C4-2B (cell line): Measurements from ENCODE around the gene STAT4.

Experiments used
- H3K27ac ChIP-seq: fragments of 450-650 bp; 2 replicates; pipeline ENCODE4 v1.5.1; 2017
- ZFX ChIP-seq: fragments of 450-650 bp; IDR thresholded peaks from 2 replicates; pipeline ENCODE4 v1.6.1; 2017
- TF ChIP-seq, protein P1 (sequence below): fragments of 450-650 bp; conservative IDR thresholded peaks from 2 replicates; pipeline ENCODE4 v1.5.1; 2017; ENCODE audit warnings: mild to moderate bottlenecking

STAT4 gene

DNA sequence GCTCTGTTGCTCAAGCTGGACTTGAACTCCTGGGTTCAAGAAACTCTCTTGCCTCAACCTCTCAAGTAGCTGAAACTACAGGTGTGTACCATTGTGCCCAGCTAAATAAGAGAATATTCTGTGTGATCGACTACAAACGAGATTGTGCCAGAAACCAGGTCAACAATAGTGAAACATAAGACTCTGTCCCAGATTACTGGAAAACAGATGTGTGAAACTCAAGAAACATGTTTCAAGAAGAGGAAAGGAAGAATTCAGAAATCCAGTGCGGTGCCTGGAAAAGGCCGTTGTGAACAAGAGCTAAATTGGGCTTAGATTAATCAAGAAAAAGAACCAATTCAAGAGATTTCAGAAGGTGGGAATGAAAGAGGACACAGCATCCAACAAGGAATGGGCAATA, 113.4 kb downstream of the STAT4 start:
- H3K27ac ChIP-seq, result no peak overlapping the region
- no peak for TF ChIP-seq ZFX
- TF ChIP-seq, protein P1, sequence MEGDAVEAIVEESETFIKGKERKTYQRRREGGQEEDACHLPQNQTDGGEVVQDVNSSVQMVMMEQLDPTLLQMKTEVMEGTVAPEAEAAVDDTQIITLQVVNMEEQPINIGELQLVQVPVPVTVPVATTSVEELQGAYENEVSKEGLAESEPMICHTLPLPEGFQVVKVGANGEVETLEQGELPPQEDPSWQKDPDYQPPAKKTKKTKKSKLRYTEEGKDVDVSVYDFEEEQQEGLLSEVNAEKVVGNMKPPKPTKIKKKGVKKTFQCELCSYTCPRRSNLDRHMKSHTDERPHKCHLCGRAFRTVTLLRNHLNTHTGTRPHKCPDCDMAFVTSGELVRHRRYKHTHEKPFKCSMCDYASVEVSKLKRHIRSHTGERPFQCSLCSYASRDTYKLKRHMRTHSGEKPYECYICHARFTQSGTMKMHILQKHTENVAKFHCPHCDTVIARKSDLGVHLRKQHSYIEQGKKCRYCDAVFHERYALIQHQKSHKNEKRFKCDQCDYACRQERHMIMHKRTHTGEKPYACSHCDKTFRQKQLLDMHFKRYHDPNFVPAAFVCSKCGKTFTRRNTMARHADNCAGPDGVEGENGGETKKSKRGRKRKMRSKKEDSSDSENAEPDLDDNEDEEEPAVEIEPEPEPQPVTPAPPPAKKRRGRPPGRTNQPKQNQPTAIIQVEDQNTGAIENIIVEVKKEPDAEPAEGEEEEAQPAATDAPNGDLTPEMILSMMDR, result no peak

DNA sequence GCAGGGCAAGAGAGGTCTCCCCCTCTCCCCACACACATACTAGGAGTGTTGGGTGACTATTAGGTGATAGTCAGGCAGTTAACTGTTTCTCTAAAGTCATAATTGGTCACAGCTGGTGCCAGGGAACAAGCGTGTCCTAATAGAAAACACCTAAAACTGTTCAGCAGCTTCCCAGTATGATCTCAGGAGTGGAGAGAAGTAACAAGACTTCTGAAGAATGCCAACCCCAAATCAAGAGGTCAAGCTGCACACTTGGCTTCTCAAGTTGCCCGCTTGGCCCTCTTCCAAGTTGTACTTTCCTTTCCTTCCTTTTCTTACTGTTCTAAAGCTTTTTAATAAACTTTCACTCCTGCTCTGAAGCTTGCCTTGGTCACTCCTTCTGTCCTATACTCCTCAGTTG, 114.4 kb downstream of the STAT4 start:
- no peak overlapping the region for H3K27ac ChIP-seq
- TF ChIP-seq, protein P1, result no peak
- no peak for TF ChIP-seq ZFX

DNA sequence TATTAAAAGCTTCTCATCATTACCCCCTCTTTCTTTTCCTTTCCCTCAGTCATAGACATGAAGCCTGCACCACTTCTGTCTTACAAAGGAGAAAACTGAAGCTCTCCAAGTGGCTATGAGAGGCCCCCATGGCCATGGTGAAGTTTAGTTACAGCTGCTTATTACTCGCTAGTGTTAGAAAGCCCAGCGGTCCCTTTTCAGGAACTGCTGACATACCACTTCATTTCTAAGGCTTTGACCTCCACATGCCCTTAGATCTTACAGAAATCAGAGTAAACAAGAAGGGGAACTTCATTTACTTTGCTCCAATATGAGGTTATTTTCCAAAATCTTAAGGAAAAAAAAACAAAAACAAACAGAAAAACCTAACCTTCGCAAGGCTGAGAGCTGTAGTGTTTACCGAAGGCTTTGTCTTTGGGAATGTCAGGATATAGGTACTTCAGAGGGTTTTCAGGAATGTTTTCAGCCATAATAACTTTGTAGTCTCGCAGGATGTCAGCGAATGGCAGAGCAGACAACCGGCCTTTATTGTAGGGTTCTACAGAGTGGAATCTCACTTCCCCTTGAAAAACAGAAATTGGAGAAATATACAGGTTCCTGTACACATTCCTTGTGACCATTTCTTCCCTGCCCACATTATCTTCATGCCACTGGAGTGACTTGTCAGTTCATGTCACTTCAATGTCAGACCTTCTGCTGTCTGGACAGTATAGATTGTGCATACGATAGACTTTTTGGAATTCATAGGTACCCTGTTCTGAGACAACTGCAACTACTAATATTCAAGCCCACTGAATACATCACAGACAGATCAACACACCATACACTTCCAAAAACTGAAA, 118.0 kb downstream of the STAT4 start:
- no peak overlapping the region for H3K27ac ChIP-seq
- TF ChIP-seq, protein P1, result no peak
- no peak for TF ChIP-seq ZFX

DNA sequence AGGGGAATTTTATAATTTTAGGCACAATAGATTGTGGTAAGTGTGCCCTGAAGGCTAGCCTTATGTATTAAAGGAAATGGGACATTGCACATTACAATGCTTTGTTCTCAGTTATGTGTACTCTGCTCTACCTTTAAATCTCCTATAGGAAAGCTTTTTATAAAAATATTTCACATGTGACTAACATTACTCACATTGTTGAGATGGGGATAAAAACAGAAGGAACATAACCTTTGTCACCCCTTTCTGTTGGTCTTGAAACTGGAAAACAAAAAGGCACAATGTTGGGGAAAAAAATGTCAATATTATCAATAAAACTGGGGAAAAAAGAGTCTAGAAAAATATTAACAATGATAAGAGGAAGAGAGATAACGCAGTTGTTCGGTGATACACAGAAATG, 119.5 kb downstream of the STAT4 start:
- no peak for TF ChIP-seq ZFX
- TF ChIP-seq, protein P1, result no peak
- no peak overlapping the region for H3K27ac ChIP-seq

DNA sequence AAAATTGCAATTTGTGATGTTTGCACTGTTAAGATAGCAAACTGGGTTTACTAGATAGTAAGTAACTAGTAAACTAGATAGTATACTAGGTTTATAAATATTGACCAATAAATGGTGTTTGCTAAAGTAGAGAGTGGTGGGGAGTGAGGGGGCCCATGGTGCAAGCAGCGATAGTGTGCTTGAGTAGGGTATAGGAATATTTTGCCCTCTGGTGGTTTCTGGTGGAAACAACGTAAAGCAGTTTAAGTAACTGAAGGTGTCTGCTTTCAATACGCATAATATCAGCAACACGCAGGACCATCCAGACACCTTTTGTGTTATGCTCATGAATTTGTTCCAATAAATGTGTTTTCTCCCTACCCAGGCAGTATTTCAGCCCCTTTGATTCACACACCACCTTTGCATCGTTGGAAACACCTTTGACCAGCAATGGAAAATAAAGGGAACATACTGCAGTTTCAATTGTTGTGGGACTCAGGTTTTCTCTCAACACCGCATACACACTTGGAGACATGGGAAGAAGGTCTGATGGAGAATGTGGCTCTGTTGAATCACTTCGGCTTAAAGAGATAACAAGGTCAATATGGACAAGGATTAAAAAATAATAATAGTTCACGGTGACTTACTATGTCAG, 120.2 kb downstream of the STAT4 start:
- no peak for TF ChIP-seq ZFX
- TF ChIP-seq, protein P1, result peak; percentile 80
- H3K27ac ChIP-seq, result no peak overlapping the region

DNA sequence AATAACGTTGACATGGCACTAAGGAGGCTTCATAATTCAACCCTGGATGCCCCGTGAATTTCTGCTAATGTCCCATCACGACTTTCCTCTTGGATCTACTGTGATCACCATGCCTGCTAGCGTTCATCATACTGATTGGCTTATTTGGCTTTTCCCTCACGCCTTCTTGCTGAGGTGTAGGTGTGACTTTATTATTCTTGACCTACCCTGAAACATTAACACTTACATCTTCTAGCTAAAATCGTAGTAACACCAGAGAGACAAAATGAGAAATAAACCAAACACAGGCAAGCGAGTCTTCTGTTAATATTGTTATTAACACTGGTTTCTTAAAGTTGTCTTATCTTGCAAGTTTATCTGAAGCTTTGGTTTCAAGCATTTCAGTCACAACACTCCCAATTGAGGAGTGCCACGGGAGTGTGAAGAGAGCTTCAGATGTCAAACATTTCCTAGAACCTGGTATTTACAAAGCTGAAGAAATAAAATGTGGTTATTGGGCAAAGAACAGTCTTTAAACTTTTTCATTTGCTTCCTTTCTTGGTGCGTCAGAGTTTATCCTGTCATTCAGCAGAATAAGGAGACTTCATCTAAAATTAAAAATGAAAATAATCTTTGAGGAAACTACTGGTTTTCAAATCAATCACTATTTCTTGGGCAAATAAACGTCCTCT, 121.4 kb downstream of the STAT4 start:
- no peak for TF ChIP-seq ZFX
- TF ChIP-seq, protein P1, result no peak

DNA sequence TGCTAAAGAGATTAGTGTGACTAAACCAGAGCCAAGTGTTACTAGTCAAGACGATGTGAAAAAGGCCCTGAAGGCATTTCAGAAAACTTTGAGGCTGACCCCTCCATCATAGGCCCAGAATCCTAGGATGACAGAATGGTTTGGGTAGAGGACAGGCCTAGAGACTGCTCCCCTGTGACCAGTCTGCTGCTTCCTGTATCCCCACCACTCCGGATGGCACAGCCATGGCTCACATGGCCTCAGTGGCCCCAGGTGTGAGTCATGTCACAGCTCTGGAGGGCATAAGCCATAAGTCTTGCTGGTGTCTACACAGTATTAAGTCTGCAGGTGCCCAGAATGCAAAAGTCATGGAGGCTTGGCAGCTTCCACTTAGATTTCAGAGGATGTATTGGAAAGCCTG, 124.4 kb downstream of the STAT4 start:
- no peak for TF ChIP-seq ZFX
- TF ChIP-seq, protein P1, result no peak
- H3K27ac ChIP-seq, result no peak overlapping the region

More for the DNA sequence above, 121.4 kb downstream of the STAT4 start:
- H3K27ac ChIP-seq, result no peak overlapping the region
